CD4-positive, alpha-beta T cell treated with Interleukin-21 for 1 hour (primary cell): ENCODE results near the gene KHDC4.
"Not testable (repeated sequence)": the region's sequence is repeated elsewhere in the genome, so short reads cannot be mapped to it uniquely, and the experiment has no call there.

Experiments
- DNase-seq: peaks from one replicate; pipeline ENCODE4 v3.0.0-alpha.2; 2020

KHDC4 gene

DNA sequence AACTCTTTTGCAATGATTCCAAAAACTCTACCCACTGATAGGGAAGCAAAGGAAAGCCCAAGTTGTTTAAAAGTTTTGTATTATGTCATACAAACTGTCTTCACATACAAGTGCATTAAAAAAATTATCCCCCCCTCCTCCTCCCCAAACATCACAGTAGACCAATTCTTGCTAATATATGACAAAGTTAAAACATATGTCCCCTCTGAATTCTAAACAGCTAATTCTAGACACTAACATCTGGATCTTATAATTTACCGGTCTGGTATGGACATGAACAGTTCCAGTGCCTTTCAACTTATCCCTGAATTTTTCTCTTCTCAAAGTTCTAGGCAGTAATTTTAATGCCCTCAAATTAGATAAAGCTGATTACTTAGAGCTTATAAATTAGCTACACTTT is 36.5 kb downstream of the KHDC4 start:
- no peak for DNase-seq

DNA sequence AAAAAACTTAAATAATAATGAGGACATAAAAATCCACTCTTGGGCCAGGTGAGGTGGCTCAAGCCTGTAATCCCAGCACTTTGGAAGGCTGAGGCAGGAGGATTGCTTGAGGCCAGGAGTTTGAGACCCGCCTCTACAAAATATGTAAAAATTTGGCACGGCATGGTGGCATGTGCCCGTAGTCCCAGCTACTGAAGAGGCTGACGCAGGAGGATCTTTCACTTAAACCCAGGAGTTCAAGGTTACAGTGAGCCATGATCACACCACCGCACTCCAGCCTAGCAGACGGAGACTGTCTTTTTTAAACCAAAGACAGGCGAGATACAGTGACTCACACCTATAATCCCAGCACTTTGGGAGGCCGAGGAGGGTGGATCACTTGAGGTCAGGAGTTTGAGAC is 37.7 kb downstream of the KHDC4 start:
- DNase-seq: not testable (repeated sequence)

DNA sequence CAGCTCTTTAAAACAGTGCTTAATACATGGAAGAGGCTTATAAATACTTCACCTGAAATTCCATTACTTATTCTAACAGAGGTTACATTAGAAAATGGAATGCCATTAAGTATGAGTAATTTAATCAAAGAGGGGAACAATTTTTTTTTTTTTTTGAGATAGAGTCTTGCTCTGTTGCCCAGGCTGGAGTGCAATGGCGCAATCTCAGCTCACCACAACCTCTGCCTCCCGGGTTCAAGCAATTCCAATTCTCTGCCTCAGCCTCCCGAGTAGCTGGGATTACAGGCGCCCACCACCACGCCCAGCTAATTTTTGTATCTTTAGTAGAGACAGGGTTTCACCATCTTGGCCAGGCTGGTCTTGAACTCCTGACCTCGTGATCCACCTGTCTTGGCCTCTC is 38.6 kb downstream of the KHDC4 start:
- not testable (repeated sequence) for DNase-seq

DNA sequence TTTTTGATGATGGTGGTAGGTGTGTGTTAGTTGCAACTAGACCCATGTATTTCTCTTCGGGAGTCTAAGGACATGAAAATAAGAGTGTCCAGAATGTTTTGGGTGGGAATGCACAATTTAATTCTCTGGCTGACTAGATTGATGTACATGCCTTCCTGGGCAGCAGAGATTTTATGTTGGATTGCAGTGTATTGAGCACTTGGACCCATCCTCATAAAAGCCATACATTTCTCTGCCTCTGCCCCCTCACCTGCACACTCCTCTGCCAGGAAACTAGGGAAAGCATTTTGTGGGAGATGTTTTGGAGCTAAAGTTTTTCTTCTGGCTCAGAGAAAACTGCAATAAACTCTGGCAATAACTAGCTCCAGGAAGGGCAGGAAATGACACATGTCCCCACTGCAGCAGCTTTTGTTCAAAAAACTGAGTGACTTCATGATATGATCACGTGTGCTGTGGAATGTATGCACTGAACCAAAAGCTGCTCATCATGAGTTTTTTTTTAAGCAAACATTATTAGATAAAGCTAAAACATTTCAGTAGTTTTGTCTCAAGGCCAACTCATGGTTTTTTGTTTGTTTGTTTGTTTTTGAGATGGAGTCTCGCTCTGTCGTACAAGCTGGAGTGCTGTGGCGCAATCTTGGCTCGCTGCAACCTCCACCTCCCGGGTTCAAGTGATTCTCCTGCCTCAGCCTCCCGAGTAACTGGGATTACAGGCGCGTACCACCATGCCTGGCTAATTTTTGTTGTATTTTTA is 40.6 kb downstream of the KHDC4 start:
- peak; percentile 34 for DNase-seq

DNA sequence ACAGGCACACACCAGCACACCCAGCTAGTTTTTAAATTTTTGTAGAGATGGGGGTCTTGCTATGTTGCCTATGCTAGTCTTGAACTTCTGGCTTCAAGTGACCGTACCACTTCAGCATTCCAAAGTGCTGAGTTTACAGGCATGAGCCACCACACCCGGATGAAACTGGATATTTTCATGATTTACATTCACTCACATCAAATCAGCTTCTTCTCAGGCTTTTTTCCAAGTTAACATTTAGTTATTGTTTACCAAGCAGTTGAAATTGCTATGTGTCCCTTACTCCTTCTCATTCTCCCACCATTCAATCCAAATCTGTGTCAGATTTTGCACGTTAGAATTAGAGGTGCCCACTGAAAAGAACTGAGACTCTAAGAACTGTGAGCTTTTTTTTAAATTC is 41.4 kb downstream of the KHDC4 start:
- no peak for DNase-seq

DNA sequence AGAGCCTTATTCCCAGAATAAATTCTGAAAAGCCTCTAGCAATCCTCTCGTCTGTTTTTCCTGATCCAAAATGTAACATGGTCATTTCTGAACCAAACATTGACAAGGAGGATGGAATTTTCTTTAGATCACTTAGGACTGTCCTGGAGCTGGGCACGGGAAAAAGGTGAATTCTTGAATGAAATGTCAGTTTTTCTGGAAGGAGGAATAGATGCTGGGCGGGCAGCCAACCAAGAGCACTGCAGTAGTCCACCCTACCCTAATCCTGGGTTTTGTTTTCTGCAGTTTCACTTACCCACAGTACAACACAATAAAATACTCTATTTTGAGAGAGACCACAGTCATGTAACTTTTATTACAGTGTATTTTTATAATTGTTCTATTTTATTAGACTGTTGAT is 44.0 kb downstream of the KHDC4 start:
- no peak for DNase-seq

DNA sequence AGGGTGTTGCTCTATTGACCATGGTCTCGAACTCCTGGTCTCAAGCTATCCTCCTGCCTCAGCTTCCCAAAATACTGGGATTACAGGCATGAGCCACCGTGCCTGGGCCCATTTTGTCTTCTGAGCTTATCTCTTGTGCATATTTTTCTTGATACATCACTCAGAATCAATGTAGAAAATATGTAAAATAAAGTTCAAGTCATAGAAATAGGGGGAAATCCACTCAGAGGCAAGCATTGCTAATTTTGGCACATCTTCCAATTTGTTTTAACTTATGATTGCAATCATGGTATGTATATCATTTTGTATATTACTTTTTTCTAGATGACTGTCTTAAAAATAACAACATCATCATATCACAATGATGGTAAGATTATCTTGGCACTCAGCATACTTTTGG is 44.6 kb downstream of the KHDC4 start:
- no peak for DNase-seq

DNA sequence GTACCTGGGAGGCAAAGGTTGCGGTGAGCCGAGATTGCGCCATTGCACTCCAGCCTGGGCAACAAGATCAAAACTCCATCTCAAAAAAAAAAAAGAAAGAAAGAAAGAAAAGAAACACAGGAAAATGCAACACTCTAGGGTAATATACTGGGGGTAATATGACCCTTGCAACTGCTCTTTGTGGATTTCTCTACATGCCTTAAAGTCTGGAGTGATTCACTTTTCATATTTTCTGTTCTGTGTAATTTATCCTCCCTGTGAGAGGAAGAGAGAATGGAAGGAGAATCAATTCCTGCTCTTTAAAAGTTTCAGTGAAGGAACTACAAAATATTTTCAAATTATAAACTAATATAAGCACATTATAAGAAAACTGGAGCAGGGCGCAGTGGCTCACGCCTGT is 45.7 kb downstream of the KHDC4 start:
- no peak for DNase-seq

DNA sequence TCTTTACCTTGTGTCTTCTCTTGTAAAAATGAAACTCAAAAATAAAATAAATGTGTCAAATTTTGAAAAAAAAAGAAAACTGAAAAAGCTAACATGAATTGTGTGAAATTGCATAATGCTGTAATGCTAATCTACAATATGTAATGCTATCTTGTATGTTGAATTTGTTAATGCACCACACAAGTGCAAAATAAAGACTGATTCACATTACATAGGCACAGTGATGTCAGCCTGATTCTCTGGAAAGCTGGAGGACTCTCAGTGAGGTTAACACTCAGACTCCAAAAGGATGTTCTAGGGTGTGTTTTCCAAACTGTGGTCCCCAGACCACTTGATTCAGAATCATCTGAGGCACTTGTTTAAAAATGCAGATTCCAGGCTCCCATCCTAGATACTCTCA is 49.2 kb downstream of the KHDC4 start:
- DNase-seq: no peak

DNA sequence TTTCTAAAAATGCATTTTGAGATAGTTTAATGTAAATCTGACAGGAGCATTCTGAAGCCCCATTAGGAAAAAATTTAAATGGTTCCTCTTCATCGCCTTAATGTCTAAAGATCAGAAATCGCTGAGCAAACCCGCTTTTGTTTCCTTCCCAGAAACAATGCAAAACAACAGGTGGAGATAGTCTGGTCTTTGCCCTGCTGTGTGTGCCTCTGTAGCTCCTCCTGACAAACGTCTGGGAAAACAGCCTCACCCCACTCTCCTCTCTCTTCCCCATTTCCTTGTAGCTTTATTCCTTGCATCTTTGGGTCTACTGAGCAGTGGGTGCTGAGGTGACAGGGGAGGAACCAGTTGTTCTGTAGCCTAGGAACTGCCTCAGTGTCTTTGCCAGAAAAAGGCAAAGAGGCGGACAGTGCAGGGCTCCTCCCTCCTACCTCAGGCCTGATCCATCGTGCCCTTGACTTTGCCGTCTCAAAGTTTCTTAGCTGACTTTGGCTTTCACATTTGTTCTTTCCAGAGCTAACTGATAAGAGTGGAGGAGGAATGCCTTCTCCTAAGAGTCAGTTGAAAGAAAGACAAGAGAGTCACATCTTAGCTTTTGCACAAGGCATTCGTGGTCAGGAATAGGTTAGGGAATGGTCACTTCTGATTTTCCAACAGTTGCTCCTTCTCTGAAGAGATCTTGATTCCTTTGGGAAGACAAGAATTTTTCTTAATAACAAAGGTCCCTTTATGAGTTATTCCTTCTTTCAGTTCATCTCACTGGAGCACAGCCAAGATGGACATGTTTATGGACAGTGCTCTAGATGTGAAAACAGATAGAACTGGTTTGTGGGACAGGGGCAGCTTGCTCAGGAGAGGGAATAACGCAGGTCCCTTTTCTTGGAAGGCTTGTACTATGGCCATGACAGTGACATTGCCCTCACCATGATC is 49.9 kb downstream of the KHDC4 start:
- DNase-seq: no peak

DNA sequence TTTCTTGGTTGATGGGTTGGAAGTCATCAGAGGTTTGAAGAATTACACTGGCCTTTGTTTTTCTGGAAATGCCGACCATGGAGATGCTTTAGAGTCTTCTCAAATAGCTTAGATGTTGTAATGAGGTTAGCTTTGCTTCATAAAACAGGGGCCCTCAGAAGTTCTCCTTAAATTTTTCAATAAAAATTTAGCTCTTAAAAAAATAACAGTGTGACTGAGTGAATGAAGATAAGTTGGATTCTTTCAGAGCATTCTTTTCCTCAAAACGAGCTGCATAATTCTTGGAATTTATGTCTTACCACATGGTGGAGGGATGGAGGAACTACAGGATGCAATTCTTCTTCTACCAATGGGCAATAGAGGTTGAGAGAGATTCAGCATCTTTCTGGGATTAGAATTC is 51.4 kb downstream of the KHDC4 start:
- DNase-seq: no peak

DNA sequence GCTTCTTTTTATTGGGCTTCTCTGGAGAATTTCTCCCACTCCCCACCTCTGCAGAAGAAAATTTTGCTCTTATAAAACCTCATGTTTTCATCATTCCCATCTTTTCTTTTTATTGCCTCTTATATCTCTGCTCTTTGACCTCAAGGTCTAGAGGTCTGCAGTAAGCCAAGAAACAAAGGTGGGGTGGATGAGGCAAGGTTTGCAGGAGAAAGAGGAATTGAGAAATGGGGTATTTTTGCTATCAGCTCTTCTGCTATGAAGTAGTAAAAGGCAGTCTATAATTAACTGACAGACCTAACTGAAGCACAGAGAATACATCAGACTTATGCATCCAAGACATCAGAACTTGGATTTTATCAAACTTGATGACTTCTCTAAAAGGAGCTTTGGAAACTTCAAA is 52.0 kb downstream of the KHDC4 start:
- no peak for DNase-seq

DNA sequence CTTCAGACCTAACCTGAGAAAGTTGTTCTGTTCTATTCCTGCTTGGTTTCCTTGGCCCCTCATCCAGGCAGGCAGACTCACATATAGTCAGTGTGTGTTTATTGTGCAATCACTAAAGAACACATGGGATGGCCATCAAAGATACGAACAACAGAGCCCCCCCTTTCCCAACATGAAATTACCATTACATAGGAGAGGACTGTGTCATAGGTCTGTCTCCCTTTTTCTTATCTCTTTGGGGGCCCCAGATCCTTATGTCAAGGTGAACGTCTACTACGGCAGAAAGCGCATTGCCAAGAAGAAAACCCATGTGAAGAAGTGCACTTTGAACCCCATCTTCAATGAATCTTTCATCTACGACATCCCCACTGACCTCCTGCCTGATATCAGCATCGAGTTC is 53.3 kb downstream of the KHDC4 start:
- DNase-seq: no peak

DNA sequence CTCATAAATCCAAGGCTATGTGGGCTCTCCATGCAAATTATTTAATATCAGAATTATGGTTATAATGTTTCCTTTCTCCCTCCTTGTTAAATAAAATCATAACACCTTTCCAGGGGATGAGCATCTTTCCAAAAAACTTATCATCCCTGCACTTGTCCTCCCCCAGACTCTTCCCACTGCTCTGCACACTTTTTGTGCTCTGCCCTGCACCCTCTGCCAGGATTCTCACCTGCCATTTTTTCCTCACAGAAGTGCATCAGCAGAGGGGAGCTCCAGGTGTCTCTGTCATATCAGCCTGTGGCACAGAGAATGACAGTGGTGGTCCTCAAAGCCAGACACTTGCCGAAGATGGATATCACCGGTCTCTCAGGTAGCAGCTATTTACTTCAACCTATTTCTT is 54.0 kb downstream of the KHDC4 start:
- DNase-seq: no peak

DNA sequence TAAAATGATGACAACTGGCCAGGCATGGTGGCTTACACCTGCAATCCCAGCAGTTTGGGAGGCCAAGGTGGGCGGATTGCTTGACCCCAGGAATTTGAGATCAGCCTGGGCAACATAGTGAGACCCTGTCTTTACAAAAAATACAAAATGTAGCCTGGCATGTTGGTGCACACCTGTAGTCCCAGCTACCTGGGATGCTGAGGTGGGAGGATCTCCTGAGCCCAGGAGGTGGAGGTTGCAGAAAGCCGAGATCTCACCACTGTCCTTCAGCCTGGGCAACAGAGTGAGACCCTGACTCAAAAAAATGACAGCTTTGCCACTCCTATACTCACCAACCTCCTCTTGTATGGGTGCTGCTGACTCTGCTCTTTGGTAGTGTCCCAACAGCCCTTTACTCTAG is 56.3 kb downstream of the KHDC4 start:
- no peak for DNase-seq

DNA sequence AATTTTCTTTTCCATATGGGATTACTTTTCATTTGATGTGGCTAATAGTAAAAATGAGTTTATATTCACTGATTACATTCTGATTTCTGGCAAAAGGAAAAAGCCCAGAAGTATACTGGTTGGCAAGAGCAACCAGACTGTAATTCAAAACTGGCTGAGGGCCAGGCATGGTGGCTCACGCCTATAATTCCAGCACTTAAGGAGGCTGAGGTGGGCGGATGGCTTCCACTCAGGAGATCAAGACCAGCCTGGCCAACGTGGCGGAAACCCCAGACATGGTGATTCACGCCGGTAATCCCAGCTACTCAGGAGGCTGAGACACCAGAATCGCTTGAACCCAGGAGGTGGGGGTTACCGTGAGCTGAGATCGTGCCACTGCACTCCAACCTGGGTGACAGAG is 60.4 kb downstream of the KHDC4 start:
- no peak for DNase-seq

DNA sequence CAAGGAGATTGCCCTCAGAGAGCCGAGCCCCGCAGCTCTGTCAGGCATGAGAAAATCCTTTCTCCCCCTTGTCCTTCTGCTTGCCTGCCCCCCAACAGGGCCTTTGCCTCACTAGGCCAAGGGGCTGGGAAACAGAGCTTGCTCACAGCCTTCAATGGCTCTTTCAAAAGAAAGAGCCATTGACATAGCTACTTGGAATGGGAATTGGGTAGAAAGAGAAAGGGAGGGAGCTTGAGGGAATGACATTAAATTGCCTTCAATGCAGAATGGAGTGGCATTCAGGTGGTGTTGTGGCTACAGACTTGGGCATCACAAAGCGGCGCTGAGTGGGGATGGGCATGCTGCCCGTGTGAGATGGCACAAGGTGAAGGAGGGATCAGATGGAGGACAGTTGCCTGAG is 61.7 kb downstream of the KHDC4 start:
- no peak for DNase-seq

DNA sequence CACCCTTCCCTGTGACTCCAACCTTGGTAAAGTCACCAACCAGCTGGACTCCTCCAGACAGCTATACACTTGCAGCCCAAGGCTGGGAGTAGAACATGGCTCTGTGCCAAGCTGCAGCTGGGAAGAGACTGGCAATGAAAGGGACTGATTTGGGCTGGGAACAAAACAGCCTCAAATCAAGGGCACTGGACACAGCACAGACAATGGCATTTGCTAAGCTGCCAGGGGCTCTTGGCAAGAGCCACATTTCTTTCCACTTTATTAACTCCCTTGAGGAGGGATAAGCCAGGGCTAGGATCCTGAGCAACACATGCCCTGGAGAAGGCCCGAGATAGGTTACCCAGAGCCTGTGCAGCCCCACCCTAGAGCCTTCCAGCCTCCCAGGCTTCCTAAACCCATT is 62.8 kb downstream of the KHDC4 start:
- DNase-seq: no peak

DNA sequence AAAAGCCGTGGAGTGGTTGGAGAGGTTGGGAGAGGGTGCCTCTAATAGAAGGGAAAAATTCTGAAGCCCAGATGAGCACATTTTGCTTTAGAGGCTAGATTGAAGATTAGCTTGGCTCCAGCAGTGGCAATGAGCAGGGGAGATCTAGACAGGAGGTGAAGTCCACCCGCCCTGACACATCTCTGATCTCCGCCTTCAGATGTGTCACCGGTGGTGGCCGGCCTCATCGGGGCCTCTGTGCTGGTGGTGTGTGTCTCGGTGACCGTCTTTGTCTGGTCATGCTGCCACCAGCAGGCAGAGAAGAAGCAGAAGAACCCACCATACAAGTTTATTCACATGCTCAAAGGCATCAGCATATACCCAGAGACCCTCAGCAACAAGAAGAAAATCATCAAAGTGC is 66.4 kb downstream of the KHDC4 start:
- no peak for DNase-seq

DNA sequence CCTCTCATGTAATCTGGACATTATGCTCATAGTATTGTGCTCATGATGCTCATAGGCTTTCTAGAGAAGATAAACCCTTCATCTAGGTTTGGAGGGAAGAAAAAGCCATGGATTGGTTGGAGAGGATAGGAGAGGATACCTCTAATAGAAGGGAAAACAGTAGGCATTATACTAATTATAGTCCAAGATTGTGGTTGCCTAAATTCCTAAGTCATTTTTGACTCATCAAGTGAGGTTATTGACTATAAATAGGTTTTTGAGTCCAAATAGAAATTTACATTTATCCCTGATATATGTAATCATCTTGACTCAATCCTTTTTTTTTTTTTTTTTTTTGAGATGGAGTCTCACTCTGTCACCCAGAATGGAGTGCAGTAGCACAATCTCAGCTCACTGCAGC is 69.8 kb downstream of the KHDC4 start:
- DNase-seq: no peak
